NCI-H510A (cell line): ENCODE data around the gene GBE1.
"Not testable (repeated sequence)": the region's sequence is repeated elsewhere in the genome, so short reads cannot be mapped to it uniquely, and the experiment has no call there.

Experiments used
- DNase-seq: peaks from one replicate; lab custom pipeline; 2025; lab: John Stamatoyannopoulos, UW

The GBE1 gene

DNA sequence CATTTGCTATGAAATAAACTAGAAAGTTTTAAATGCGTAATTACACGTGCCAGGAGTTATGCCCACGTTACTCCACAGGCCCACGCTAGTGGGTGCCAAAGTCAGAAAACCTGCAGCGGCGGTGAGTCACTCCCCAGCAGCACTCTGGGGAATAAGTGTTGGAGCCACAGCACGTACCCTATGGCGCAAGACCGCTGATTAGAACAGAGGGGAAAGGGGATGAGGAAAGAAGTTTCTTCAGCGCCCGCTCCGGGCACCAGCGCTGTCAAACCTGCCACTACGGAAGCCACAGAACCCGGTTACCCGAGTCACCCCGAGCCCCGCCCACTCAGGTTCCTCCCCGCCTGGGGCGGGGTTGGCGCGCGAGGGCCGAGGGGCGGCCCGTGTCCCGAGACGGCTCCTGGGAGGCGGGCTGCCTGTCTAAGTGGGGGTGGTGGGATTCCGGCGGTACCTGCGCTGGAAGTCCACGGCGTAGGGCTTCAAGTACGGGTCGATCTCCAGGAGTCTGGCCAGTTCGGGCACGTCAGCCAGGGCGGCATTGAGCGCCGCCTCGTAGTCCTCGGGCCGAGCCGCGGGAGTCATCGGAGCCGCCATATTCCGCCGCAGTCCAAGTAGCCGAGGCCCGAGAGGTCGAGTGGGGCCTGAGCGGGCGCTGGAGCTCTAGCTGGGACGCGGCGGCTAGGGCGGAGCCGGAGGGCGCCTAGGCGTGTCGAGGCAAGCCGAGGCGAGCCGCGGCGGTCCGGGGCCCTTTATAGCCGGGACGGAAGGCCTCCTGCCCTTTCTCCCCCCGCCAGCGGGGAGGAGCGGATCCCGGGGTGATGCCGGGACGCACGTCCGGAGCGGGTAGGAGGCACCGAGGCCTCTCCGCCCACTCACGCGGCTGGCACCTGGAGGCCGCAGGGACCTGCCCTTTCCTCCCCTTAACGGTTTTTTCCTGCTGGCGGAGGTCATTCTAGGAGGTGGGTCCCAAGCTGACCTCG, at the start of gene GBE1:
Gene GBE1 (minus strand): TSS at position 722 of the 980 bp plus-strand sequence. CDS start 128 bp downstream, at position 594.
- DNase-seq, result peak; percentile 83

DNA sequence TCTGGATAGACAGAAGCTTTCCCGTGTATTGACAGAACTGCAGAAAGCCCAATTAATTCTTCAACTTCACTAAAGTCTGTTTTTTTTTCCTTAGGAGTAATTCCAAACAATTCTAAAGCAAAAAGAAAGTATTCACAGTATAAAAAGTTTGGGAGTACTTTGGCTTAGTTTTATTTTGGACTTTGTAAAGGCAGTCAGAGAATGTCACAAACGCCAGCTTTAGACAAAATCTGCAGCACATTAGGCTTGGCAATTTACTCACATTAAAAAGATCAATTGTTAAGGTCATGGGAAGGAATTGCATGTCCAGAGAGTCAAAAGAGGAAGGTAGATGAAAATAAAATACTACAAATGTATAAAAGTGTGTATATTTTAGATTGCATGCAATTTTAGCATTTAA, 47.5 kb upstream of the GBE1 start:
- no peak for DNase-seq

DNA sequence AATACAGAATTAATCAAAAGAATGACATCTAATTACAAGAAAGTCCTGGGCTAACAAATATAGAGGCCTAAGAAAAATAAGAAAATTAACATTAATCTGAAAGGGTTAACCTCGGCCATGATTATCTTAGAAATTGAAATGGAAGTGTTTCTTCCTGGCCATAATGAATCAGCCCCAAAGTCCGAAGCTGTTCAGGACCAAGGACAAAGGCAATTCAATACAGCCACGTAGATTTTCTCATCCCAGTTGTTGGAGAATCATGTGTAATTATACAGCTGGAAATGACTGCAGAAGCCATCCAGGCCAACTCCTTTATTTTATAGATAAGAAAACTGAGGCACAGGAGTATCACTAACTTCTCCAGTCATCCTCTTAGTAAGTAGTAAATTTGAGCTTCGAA, 38.0 kb upstream of the GBE1 start:
- DNase-seq, result no peak

DNA sequence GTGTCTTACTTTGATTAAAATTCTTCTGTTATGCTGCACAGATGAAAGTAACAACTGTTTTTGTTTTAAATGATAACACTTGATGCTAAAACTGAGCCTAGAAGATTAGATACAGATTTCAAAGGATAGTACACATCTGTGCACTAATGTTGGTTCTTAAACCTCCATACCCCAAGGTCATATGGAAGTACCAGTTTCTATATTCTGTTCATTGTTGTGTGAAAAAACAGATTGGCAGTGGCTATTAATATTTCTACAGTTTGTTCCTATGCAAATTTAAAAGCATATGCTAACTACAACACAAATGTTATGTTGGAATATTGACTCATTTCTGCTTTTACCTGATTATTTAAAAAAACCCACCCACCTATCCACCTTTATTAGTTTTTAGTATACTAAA, 32.0 kb upstream of the GBE1 start:
- no peak for DNase-seq

DNA sequence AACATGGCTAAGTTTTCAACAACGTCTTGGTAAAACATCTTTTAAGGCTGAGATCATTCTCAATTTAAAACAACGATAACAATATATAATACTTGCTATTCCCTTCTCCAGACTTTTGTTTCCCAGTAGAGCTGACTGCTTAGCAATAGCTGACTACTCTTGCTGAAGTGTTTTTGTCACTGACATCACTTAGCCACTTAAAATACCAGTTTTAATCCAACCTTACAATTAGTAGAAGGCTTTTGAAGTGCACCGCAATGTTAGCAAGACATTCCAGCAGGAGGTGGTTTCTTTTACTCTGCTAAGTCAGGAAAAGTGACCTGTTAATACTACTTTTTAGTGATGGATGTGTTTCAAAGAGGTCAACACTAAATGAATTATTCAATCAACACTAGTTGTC, 28.7 kb upstream of the GBE1 start:
- DNase-seq, result no peak

DNA sequence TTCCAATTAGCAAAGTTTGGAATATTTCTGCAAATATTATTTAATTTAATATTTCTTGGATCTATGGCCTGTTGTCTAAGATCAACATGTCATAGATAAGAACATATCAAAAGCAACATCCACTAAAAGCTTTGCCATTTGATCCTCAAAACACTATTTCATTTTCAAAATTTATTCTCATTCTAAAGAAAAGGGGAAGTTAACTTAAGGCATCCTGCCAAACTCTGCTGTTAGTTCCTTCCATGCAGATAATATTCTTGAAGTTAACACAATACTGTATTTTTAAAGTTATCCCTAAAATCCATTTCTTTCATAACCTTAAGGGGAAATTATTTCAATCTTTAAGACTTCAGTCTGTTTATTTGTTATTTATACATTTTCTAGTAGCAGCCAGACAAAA, 28.2 kb upstream of the GBE1 start:
- DNase-seq, result no peak

DNA sequence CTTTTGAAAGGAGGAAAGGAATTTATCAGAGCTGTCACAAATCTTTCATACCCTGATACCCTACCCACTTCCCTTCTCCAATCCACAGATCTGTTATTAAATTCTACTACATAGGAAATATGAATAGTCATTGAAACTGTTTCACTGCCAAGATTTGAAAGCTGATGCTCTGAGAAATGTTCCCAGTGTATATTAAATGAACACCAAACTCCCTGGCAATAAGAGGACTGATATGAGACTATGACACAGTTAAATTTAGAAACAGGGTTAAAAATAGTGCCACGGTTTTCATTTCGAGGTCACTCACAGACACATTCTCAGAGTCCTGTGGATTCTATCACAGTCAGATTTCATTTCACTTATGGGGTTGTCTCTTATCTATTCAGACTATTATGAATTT, 27.2 kb upstream of the GBE1 start:
- no peak for DNase-seq

DNA sequence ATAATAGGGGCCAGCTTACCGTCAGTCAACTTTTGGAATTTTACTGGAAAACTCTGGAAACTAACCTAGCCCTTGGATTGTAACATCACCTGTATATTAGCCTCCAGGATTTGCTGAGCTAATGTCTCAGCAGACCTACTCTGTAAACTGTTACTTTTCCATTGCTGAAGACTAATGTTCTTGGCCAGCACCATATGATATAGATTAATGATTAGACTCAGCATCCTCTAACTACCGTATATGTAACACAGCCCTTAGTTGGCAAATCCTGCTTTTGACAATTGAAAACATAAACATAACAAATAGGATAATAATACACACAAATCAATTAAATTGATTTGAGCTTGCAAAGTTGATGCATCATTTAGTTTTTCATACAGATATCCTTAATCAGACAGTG, 26.6 kb upstream of the GBE1 start:
- no peak for DNase-seq

DNA sequence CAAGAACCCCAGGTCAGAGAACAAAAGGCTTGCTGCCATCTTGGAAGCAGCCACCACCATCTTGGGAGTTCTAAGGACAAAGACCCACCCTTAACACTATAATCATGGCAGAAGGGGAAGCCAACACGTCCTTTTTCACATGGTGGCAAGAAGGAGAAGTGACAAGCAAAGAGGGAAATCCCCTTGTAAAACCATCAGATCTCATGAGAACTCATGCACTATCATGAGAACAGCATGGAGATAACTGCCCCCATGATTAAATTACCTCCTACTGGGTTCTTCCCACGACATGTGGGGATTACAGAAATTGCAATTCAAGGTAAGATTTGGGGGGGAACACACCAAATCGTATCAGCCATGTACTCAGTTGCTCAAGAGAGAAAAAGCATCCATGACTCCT, 21.1 kb upstream of the GBE1 start:
- no peak for DNase-seq

DNA sequence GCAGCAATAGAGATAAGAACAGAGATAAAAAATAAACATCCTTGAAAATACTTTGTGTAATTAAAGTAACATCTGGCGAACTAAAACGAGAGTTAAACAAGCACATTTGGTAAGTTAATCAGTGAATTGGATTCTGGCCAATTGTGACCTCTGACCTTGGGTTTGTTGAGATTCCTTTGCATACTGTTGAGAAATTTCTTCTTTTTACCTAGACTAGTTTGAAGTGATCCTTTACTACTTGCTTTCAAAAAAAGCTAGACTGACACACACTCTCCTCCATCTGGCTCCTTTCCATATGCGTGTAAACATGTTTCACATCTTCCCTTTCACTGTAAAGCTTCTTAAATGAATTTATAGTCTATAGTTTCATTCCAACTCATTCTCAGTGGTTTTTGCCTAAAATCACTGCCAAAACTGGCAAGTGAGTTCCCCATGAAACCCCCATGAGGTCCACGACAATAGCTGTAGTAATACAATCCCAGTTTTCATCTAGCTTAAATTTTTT, 17.3 kb upstream of the GBE1 start:
- DNase-seq, result no peak

DNA sequence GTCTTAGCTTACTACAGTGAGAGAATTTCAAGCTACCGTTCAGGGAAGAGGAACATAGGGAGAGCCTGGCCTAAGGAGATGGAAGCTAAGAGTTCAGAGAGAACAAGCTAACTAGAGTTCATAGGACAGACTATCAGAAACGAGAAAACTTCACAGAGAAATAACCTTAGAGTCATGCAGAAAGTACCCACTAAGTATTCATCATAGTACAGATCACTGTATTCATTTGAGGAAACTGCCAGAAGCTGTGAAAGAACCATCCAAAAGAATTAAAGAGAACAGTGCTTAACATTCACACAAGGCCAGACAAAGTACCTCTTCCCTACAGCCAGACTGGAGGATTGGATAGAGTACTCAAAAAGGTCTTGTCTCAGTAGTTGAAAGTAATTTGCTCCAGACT, 15.2 kb upstream of the GBE1 start:
- no peak for DNase-seq

DNA sequence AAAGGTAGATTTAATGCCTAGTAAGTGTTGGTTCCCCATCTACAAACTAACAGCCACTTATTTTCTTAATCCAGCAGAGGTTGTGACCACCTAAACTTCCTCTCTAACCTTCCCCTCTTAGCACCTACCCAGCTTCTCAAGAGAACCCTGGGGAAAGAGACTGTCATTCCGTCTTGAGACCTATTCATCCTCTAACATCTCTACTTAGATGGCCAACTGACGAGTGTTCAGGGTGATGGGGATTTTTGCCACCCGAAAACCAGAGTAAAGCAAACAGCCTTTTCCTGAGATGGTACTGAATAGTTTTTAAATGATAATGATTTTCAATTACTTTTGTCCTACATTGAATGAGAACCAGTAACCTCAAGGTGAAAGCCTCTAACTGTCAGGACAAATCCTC, 9.3 kb upstream of the GBE1 start:
- DNase-seq, result no peak

DNA sequence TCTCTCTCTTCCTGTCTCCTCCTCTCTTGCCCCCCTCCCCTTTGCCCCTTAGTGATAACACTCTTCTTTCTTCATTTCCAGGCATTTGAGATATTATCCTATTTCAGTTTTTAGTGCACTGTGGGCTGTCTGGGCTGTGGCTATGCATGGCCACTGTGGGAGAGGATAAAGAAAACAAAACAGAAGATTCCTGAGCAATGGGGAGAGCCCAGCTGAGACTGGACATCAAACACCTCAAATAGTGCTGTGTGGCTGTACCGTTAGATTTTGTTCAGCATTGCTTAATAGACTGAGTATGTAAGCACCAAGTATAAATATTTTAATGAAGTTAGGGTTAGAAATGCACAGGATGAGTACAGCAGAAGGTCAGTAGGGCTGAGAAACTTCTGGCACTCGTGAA, 7.9 kb upstream of the GBE1 start:
- no peak for DNase-seq

DNA sequence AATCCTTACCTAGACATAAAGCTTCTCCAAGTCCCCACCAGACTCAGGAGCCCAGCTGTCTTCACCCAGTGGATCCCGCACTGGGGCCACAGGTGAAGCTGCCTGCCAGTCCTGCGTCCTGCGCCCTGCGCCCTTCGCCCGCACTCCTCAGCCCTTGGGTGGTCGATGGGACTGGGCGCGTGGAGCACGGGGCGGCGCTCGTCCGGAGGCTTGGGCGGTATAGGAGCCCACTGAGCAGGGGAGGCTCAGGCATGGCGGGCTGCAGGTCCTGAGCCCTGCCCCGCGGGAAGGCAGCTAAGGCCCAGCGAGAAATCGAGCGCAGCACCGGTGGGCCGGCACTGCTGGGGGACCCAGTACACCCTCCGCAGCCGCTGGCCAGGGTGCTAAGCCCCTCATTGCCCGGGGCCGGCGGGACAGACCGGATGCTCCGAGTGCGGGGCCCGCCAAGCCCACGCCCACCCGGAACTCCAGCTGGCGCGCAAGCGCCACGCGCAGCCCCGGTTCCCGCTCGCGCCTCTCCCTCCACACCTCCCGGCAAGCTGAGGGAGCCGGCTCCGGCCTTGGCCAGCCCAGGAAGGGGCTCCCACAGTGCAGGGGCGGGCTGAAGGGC, 5.9 kb upstream of the GBE1 start:
- DNase-seq, result not testable (repeated sequence)

DNA sequence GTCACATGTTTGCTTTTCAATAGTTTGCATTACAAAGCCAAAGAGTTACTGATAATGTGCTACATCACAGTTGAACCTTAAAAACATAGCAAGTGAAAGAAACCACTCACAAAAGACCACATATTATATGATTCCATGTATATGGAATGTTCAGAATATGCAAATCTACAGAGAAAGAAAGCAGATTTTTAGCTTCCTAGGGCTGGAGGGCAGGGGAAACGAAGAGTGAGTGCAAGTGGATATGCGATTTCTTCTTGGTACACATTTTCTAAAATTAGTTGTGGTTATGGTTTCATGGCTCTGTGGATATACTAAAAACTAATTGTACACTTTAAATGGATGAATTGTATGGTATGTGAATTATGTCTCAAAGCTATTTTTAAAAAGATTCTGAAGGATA, 4.0 kb upstream of the GBE1 start:
- DNase-seq, result no peak

DNA sequence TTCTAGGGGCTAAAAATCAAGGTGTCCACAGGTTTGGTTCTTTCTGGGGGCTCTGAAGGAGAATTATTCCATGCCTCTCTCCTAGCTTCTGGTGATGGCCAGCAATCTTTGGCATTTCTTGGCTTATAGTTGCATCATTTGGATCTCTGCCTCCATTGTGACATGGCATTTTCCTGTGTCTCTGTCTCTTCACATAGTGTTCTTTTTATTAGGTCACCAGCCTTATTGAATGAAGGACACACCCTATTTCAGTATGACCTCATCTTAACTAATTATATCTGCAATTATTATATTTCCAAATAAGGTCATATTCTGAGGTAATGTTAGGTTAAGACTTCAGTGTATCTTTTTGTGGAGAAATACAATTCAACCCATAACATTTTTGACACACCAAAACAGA, 3.2 kb upstream of the GBE1 start:
- DNase-seq, result no peak

DNA sequence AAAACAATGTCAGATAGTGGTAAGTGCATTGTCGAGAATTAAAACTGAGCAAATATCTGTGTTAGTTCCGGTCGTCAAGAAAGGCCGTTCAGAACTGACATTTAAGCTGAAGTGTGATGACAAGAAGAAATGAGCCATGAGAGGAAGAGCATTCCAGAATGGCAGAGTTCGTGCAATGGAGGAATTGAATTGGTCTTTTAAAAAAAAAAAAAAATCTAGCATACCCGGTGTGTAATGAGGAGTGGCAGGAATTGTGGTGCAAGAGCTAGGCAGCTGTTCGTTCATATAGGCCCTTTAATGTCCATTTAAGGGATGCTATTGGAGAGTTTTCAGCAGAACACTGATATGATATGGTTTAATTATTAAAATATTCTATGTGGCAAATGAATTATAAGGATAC, 2.6 kb upstream of the GBE1 start:
- no peak for DNase-seq

DNA sequence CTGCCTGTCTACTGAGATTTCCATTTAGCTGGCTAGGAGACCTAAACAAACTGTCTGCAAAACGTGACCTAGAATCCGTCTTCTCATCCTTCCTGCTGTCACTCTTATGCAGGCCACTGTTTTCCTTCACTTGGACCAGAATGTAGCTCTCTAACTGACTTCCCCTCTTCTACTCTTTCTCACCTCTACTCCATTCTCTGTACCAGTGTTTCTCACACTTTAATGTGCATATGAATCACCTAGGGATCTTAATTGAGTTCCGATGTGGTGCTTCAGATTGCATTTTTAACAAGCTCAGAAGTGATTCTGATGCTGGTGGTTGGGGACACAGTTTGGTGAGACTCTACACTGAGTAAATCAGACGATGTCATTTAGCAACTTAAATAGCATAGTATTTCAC, 1.6 kb upstream of the GBE1 start:
- no peak for DNase-seq

DNA sequence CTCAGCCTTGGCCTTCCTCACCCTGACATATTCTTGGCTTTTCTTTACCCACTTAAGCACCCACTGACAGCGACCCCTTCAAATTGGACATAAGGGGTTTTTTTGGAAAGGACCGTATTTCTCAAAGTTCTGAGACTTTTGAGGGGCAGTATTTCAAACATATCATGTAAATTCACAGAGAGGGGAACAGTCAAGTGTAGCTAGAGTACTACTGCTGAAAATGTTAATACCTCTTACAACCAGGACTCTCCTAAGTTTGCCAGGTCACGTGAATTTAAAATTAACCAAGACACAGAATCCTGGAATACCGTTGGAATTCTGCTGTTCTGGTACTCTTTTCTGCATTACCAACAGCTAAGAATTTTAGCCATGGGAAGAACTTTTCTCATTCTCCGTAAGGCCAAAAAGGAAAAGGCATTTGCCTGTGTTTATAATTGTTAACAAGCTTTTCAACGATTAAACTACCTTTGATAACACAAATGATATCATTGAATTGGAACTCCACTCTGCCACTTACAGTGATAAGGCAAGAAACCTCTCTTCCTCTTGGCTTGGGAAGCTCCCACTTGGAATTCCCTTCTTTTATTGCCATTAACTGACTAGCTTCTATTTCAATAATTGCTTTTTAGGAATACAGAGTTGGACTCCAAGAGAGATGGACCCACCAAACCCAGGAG, 597 bp upstream of the GBE1 start:
- no peak for DNase-seq

DNA sequence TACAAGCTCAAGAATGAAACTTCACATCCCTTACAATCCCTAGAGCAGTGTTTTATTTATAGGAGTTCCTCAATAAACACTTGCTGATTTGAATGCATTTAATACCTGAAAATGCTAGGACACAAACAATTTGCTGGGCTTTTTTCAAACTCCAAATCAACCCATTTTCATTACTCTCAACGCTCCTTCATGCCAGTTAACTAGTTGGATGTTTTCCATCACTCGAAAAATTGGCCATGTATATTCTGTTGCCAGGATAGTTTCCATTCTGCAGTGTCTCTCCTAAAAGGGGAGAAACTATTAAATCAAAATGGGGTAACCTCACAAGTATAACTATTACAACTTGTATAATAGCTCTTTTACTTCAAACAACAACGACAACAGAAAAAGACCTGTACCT, 1.2 kb downstream of the GBE1 start:
- no peak for DNase-seq

DNA sequence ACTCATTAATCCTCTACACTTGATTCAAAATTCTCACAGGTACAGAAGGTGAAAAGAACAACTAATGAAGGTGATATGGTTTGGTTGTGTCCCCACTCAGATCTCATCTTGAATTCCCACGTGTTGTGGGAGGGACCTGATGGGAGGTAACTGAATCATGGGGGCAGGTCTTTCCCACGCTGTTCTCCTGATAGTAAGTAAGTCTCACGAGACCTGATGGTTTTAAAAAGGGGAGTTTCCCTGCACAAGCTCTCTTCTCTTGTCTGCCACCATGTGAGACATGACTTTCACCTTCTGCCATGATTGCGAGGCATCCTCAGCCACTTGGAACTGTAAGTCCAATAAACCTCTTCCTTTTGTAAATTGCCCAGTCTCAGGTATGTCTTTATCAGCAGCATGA, 2.7 kb downstream of the GBE1 start:
- DNase-seq, result not testable (repeated sequence)

DNA sequence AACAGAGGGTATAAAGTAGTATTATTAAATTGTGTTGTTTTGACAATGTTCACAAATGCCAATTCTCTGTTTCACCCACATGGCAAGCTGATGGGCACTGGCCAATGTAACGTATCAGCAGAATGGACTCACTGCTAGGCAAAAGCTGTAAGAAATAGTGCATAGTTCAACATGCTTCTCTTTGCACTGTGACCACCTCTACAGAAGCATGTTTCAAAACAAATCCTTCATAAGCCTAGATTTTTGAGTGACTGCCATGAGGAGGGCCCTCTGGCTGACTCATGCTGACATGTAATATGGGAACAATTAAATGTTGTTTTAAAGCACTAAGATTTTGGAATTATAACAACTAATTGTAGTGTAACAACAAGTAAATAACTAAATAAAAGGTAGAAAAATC, 3.2 kb downstream of the GBE1 start:
- DNase-seq, result no peak
